22Rv1 (cell line): ENCODE data around the gene CDC42EP5.

ENCODE experiments used
- H3K27ac ChIP-seq: fragments of 450-650 bp; 2 replicates; pipeline ENCODE4 v1.5.1; 2017
- CTCF ChIP-seq: fragments of 450-650 bp; IDR thresholded peaks from 2 replicates; pipeline ENCODE4 v1.5.1; 2017; ENCODE audit warnings: mild to moderate bottlenecking
- ZFX ChIP-seq: fragments of 450-650 bp; IDR thresholded peaks from 2 replicates; pipeline ENCODE4 v1.6.1; 2017; ENCODE audit warnings: antibody characterized with exemption, borderline replicate concordance

Gene CDC42EP5

GRCh38 chr19:54459282-54460229 lies 13.5 kb downstream of the CDC42EP5 start:
- H3K27ac ChIP-seq = no peak overlapping the region

GRCh38 chr19:54458648-54459281 lies 14.3 kb downstream of the CDC42EP5 start:
- no peak for TF ChIP-seq CTCF
- no peak for TF ChIP-seq ZFX
- no peak overlapping the region for H3K27ac ChIP-seq

More at GRCh38 chr19:54459282-54460229, 13.5 kb downstream of the CDC42EP5 start:
- TF ChIP-seq ZFX (no peak), CTCF (no peak)

- TF ChIP-seq ZFX (no peak), CTCF (no peak)
These were observed 15.1 kb downstream of the CDC42EP5 start for GRCh38 chr19:54457773-54458647.

GRCh38 chr19:54456423-54457373 lies 16.4 kb downstream of the CDC42EP5 start:
- TF ChIP-seq CTCF (no peak), ZFX (no peak)
- no peak overlapping the region for H3K27ac ChIP-seq

More at GRCh38 chr19:54457773-54458647, 15.1 kb downstream of the CDC42EP5 start:
- H3K27ac ChIP-seq = no peak overlapping the region

- no peak for TF ChIP-seq CTCF
- no peak for TF ChIP-seq ZFX
- no peak overlapping the region for H3K27ac ChIP-seq
These were observed 17.2 kb downstream of the CDC42EP5 start for GRCh38 chr19:54455786-54456422.
